ENCODE data around the gene LYPD5. TPM values are rescaled to one million over a fixed set of nuclear protein-coding genes. Genes with fewer than 3 reads are reported as not detected.

Gene LYPD5
- polyA plus RNA-seq, 2 of the 4 experiments (the other 2 are of a cell fraction) = 0.09 to 0.12 TPM

DNA sequence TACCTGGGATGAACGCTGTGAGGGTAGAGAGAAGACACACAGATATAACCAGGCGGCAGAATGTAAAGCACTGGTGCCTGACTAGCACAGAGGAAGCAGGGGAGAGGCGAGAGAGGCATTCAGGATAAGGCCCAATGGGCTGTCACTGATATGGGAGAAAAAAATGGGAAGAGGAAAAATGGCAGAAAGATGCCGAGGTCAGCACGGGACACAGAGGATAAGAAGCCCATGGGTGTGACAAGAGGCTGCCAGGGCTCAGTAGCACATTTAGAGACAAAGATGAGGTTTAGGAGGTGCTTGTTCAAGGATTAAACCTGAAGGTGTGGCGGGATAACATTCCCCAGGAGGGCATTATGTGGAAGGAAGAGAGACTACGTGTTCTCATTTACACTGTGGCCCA lies 53.1 kb downstream of the LYPD5 start:
- Histone ChIP-seq H3K27ac (no peak overlapping the region), H3K4me2 (no peak overlapping the region), H3K9me3 (no peaks in the 10 kb centered on the region), H3K4me1 (peaks cover 23% of the 10 kb centered on the region), H3K4me3 (no peak overlapping the region)
- DNase-seq (ENCODE audit: low read depth in 1 of 2, low spot score in 1 of 2) = no peak
- WGBS (ENCODE audit: missing lambda C conversion rate) = 92% methylated on average over 7 of the region's 7 CpGs
- FAIRE-seq = no peak
- no peak for ATAC-seq
- POLR2A ChIA-PET = no interaction called here
- CTCF ChIA-PET = interaction anchor here (0.8 to 2.1 kb wide), 4 partner anchors 12 to 36 kb away, joined by 3 to 5 read pairs (median 4); no protein-coding TSS in a partner anchor
- TF ChIP-seq RNF2 (IDR thresholded peaks at IDR 0.05; ENCODE audit: borderline replicate concordance, low read depth) (no peak), MAFK (IDR thresholded peaks at IDR 0.05; ENCODE audit: partially characterized antibody) (peak; percentile 87)

DNA sequence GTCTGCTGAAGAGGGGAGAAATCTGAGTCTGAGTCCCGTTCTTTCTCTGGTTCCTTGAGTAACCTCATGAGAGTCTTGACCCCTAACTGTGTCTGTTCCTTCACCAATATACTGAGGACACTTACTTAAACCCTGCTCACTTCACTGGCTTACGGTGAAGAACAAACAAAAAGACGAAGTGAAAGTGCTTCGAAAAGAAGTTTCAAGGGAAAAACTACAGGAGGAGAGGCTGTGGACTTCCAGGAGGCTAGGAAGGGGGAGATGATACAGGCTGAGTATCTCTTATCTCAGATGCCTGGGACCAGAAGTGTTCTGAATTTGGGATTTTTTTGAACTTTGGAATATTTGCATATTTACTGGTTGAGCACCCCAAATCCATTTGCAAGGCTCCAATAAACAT lies 53.6 kb downstream of the LYPD5 start:
- Histone ChIP-seq H3K27ac (no peak overlapping the region), H3K4me3 (no peak overlapping the region), H3K9me3 (no peaks in the 10 kb centered on the region), H3K4me1 (peaks cover 23% of the 10 kb centered on the region), H3K4me2 (no peak overlapping the region)
- TF ChIP-seq, protein P1, sequence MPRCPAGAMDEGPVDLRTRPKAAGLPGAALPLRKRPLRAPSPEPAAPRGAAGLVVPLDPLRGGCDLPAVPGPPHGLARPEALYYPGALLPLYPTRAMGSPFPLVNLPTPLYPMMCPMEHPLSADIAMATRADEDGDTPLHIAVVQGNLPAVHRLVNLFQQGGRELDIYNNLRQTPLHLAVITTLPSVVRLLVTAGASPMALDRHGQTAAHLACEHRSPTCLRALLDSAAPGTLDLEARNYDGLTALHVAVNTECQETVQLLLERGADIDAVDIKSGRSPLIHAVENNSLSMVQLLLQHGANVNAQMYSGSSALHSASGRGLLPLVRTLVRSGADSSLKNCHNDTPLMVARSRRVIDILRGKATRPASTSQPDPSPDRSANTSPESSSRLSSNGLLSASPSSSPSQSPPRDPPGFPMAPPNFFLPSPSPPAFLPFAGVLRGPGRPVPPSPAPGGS (IDR thresholded peaks at IDR 0.05) = no peak
- TF ChIP-seq BHLHE40 (IDR thresholded peaks at IDR 0.05; ENCODE audit: low read depth, low read length) = no peak
- TF ChIP-seq POLR2AphosphoS2 (conservative IDR thresholded peaks at IDR 0.05; ENCODE audit: low read length) = no peak
- TF ChIP-seq GATA3 (IDR thresholded peaks at IDR 0.05; ENCODE audit: borderline replicate concordance) = no peak
- TF ChIP-seq, protein P2, sequence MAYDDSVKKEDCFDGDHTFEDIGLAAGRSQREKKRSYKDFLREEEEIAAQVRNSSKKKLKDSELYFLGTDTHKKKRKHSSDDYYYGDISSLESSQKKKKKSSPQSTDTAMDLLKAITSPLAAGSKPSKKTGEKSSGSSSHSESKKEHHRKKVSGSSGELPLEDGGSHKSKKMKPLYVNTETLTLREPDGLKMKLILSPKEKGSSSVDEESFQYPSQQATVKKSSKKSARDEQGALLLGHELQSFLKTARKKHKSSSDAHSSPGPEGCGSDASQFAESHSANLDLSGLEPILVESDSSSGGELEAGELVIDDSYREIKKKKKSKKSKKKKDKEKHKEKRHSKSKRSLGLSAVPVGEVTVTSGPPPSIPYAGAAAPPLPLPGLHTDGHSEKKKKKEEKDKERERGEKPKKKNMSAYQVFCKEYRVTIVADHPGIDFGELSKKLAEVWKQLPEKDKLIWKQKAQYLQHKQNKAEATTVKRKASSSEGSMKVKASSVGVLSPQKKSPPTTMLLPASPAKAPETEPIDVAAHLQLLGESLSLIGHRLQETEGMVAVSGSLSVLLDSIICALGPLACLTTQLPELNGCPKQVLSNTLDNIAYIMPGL (CRISPR knock-in tag; IDR thresholded peaks at IDR 0.05; ENCODE audit: borderline replicate concordance) = no peak
- TF ChIP-seq PHF8 (IDR thresholded peaks at IDR 0.05; ENCODE audit: borderline replicate concordance, low read depth) = no peak
- no peak for TF ChIP-seq RAD21 (conservative IDR thresholded peaks at IDR 0.05 in 1 of 2, IDR thresholded peaks at IDR 0.05 in 1 of 2)
- no peak for TF ChIP-seq ESRRA (IDR thresholded peaks at IDR 0.05; ENCODE audit: borderline replicate concordance, low read length)
- TF ChIP-seq ZSCAN20 (CRISPR knock-in tag; IDR thresholded peaks at IDR 0.05) = no peak
- no peak for TF ChIP-seq RARB (CRISPR knock-in tag; IDR thresholded peaks at IDR 0.05)
- TF ChIP-seq ZFP36 (IDR thresholded peaks at IDR 0.05; ENCODE audit: borderline replicate concordance, partially characterized antibody) = no peak
- TF ChIP-seq SMC3 (IDR thresholded peaks at IDR 0.05) = no peak
- no peak for TF ChIP-seq HDAC2 (IDR thresholded peaks at IDR 0.05)
- no peak for TF ChIP-seq ZNF302 (CRISPR knock-in tag; IDR thresholded peaks at IDR 0.05)
- TF ChIP-seq CBX2 (IDR thresholded peaks at IDR 0.05; ENCODE audit: borderline replicate concordance, low read depth) = no peak
- TF ChIP-seq CBX8 (IDR thresholded peaks at IDR 0.05) = no peak
- no peak for TF ChIP-seq CHD4 (IDR thresholded peaks at IDR 0.05; ENCODE audit: borderline replicate concordance)
- no peak for TF ChIP-seq NPAS2 (CRISPR knock-in tag; IDR thresholded peaks at IDR 0.05; ENCODE audit: borderline replicate concordance)
- no peak for TF ChIP-seq NFE2L2 (conservative IDR thresholded peaks at IDR 0.05; ENCODE audit: low read length)
- POLR2A ChIA-PET = no interaction called here
- FAIRE-seq = no peak
- no peak for DNase-seq (ENCODE audit: low read depth in 1 of 2, low spot score in 1 of 2)
- CTCF ChIA-PET = interaction anchor here (1.0 to 19.0 kb wide), 4 partner anchors 13 to 37 kb away, joined by 4 to 340 read pairs (median 42); partner anchors contain the start of gene SMG9
- WGBS (ENCODE audit: missing lambda C conversion rate) = 91% methylated on average over 4 of the region's 4 CpGs
- ATAC-seq = no peak

DNA sequence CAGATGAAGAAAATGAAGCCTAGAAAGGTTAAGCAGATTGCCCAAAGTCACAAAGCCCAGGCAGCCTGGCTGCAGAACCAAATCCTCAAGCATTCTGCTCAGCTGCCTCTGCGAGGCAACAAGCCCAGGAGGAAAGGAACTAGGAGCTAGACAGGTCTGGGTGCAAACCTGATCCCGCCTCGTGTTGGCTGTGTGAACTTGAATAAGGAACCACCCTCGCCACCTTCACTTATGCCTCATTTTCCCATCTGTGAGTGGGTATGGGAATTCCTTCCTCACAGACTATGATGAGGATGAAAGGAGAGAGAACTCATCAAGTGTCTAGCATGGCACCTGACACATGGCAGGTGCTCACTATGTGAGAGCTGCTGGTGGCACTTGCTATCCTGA lies 54.0 kb downstream of the LYPD5 start:
- ATAC-seq (no peak), FAIRE-seq (no peak), DNase-seq (ENCODE audit: low read depth in 1 of 2, low spot score in 1 of 2) (no peak)
- no peak for TF ChIP-seq BHLHE40 (IDR thresholded peaks at IDR 0.05; ENCODE audit: low read depth, low read length)
- no peak for TF ChIP-seq FOSB (CRISPR knock-in tag; IDR thresholded peaks at IDR 0.05)
- TF ChIP-seq TFCP2L1 (CRISPR knock-in tag; IDR thresholded peaks at IDR 0.05) = no peak
- no peak for TF ChIP-seq FOSL2 (IDR thresholded peaks at IDR 0.05)
- TF ChIP-seq FOSL2 (CRISPR knock-in tag; IDR thresholded peaks at IDR 0.05) = no peak
- TF ChIP-seq GATA3 (IDR thresholded peaks at IDR 0.05; ENCODE audit: borderline replicate concordance) = no peak
- H3K27ac ChIP-seq = no peak overlapping the region
- no peak overlapping the region for H3K4me3 ChIP-seq
- no peaks in the 10 kb centered on the region for H3K9me3 ChIP-seq
- H3K4me2 ChIP-seq = no peak overlapping the region
- POLR2A ChIA-PET = no interaction called here
- H3K4me1 ChIP-seq = peaks cover 18% of the 10 kb centered on the region
- CTCF ChIA-PET = interaction anchor here (1.0 to 19.0 kb wide), 5 partner anchors 13 to 51 kb away, joined by 3 to 340 read pairs (median 5); partner anchors contain the start of gene SMG9
- WGBS (ENCODE audit: missing lambda C conversion rate) = 91% methylated on average over 4 of the region's 4 CpGs
